Tibial nerve (tissue), 4 donors: Measurements from ENCODE around the gene ITGA11.
A peak's percentile ranks its signal among the peaks of the same experiment; 100 is the strongest.

Source experiments
- EP300 ChIP-seq, 2 donors: sonication (generic); formaldehyde crosslinking; IDR thresholded peaks; one replicate each; pipeline ENCODE4 v1.6.1; 2017; ENCODE audit warnings: antibody characterized with exemption in 2 of 2, mild to moderate bottlenecking in 1 of 2
- POLR2A ChIP-seq, 2 donors: fragments of 450-650 bp; IDR thresholded peaks; one replicate each; pipeline ENCODE4 v1.6.1; 2017; ENCODE audit warnings: antibody characterized with exemption in 2 of 2, mild to moderate bottlenecking in 2 of 2, moderate library complexity in 2 of 2
- TF ChIP-seq, protein P1 (sequence below), 5 experiments: fragments of 200-600 bp in 3 of 5; fragments of 450-650 bp in 2 of 5; sonication (generic) in 3 of 5; IDR thresholded peaks; one replicate each; pipeline ENCODE4 v1.5.1; 2016 to 2019; ENCODE audit warnings: antibody characterized with exemption in 5 of 5, mild to moderate bottlenecking in 3 of 5, moderate library complexity in 2 of 5

DNA sequence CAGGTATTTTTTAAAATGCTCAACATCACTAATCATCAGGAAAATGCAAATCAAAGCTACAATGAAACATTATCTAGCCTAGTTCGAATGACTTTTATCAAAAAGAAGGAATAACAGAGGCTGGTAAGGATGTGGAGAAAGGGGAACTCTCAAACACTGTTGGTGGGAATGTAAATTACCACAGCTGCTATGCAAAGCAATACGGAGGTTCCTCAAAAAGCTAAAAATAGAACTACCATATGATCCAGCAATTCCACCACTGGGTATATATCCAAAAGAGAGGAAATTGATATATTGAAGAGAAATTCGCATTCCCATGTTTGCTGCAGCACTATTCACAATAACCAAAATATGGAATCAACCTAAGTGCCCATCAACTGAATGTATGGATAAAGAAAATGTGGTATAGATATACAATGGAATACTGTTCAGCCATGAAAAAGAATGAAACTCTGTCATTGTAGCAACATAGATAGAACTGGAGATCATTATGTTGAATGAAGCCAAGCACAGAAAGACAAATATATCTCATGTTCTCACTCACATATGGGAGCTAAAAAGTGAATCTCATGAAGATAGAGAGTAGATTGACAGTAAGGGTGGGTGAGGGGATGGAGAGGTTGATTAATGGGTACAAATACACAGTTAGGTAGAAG lies 182.8 kb downstream of the ITGA11 start:
- no peak for TF ChIP-seq POLR2A (IDR thresholded peaks at IDR 0.05)
- TF ChIP-seq, protein P1, sequence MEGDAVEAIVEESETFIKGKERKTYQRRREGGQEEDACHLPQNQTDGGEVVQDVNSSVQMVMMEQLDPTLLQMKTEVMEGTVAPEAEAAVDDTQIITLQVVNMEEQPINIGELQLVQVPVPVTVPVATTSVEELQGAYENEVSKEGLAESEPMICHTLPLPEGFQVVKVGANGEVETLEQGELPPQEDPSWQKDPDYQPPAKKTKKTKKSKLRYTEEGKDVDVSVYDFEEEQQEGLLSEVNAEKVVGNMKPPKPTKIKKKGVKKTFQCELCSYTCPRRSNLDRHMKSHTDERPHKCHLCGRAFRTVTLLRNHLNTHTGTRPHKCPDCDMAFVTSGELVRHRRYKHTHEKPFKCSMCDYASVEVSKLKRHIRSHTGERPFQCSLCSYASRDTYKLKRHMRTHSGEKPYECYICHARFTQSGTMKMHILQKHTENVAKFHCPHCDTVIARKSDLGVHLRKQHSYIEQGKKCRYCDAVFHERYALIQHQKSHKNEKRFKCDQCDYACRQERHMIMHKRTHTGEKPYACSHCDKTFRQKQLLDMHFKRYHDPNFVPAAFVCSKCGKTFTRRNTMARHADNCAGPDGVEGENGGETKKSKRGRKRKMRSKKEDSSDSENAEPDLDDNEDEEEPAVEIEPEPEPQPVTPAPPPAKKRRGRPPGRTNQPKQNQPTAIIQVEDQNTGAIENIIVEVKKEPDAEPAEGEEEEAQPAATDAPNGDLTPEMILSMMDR (IDR thresholded peaks at IDR 0.05) = no peak
- peak; percentile 26 to 34 for TF ChIP-seq EP300 (IDR thresholded peaks at IDR 0.05)
